ENCODE data around the gene GRK5.

GRK5 gene

GRCh38 chr10:119407254-119407777 lies 199.9 kb downstream of the GRK5 start:
- intact Hi-C loops (cut with DNase I) = no loop called here
- DNase-seq = peak in 1 of 10 donors; percentile 61

- intact Hi-C loops (cut with DNase I) = no loop called here
- DNase-seq = no peak
Measured at GRCh38 chr10:119408072-119408471, 200.7 kb downstream of the GRK5 start.

- intact Hi-C loops (cut with DNase I) = no loop called here
Measured at GRCh38 chr10:119408969-119409371, 201.6 kb downstream of the GRK5 start.

DNA sequence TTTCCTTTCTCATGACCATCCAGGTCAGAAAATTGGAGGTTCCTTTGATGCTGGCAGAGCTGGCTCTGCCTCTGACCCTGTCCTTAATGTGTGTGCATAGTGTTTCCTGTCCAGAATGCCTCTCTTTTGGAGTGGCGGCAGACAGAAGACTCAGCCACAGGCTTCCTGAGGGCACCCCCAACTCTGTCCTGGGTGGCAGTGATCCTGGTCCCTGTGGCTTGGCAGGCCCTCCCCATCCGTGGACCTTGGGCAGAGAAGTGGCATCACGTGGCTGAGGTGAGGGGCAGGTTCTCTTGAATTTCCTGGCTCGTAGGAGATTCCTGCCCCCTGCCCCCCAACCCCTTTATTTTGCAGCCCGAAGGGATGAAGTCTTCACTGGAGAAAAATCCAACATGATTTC lies 202.0 kb downstream of the GRK5 start:
- peak in 1 of 10 donors; percentile 53 for DNase-seq
- intact Hi-C loops (cut with DNase I) = no loop called here

More at GRCh38 chr10:119408969-119409371, 201.6 kb downstream of the GRK5 start:
- no peak for DNase-seq

DNA sequence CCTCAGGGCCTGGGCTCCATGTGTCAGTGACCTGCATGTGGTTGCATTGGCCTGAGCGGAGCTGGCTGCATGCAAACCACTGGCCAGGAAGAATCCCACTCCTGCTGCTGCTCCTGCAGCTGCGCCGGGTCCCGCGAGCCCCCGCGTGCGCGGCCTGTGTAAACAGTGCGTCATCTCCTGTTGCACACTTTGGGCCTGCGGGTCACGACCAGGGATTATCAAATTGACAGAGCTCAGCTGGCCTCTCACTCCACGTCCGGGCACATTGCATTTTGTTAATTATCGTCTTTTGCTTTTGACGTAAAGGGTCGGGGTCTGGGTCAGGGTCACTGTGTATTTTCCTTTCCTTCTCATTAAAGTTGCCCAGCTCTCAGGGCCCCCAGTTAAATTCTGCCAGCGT lies 202.5 kb downstream of the GRK5 start:
- intact Hi-C loops (cut with DNase I) = no loop called here

GRCh38 chr10:119410361-119411116 lies 203.2 kb downstream of the GRK5 start:
- intact Hi-C loops (cut with DNase I) = no loop called here

More for the DNA sequence above, 202.5 kb downstream of the GRK5 start:
- DNase-seq = peak in 1 of 10 donors; percentile 81

GRCh38 chr10:119412244-119413092 lies 205.1 kb downstream of the GRK5 start:
- intact Hi-C loops (cut with DNase I) = no loop called here
- peak in 8 of 10 donors; percentile 20 to 92 (median 43) for DNase-seq

More at GRCh38 chr10:119410361-119411116, 203.2 kb downstream of the GRK5 start:
- peak in 2 of 10 donors; percentile 25 to 49 for DNase-seq

- peak in 1 of 10 donors; percentile 25 for DNase-seq
- intact Hi-C loops (cut with DNase I) = no loop called here
Measured at GRCh38 chr10:119413093-119413453, 205.7 kb downstream of the GRK5 start.

DNA sequence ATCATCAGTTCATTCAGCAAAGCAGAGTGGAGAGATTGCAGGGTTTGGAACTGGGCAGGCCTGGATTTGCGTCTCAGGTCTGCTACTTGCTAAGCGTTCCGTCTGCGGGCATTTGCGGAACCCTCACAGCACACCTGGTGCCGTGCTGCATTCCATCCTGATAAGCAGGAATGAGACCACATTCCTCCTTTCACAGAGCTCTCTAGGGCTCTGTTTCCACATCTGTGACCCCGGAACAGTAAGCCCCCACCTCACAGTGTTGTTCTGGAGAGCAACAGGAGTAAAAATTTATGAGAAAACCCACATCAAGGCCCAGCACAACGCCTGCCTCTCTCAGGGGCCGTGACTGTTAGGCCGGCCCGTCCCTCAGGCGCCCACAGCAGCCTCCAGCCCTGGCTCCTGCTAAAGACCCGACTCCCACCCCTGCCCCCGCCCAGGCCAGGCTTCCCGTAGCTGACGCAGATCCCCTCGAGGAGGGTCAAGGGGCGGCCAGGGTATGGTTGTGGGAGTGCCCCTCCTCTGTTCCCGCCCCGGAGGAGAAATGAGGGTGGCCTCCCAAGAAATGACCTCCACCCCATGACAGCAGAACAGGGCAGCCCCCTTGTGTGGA lies 206.2 kb downstream of the GRK5 start:
- DNase-seq = peak in 1 of 10 donors; percentile 44
- intact Hi-C loops (cut with DNase I) = no loop called here

DNA sequence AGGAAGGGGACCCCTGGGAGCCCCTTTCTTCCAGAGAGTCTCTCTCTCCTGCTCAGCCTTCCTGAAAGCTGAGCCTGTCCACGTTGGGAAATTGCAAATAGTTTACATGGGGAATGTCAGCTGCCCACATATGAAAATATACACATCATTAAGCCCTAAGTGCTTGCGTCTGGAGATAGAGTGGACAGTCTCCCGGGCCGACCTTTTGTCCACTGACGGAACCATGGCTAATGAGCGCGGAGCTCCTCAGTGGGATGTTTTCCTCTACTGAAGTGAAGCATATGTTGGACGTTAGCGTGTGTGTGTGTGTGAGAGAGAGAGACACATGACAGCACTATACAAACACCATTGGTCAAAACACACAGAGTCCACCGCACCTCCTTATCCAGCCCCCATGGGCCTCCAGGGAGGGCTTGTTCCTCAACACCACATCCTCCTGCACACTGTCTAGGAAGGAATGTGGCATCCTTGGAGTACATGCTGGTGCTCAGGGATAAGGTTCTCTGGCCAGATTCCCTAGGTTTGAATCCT lies 206.8 kb downstream of the GRK5 start:
- intact Hi-C loops (cut with DNase I) = no loop called here
- peak in 1 of 10 donors; percentile 58 for DNase-seq

DNA sequence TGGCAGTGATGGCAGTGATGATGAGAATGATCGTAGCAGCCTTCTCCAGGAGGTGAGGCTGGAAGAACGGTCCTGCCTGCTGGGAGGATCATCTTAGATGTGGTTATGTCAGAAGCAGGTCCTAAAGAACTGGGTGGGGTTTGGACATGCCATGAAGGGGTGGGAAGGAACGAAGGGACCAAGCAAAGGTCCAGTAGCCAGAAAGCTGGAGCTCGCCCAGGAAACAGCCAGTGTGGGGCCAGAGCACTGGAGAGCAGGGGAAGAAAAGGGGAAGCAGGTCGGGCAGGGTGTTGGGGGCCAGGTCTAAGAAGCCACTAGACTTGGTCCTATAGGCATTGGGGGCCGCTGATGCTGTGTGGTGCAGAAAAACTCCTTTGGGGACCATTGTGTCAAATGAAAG lies 207.8 kb downstream of the GRK5 start:
- intact Hi-C loops (cut with DNase I) = no loop called here
- peak in 1 of 10 donors; percentile 59 for DNase-seq

DNA sequence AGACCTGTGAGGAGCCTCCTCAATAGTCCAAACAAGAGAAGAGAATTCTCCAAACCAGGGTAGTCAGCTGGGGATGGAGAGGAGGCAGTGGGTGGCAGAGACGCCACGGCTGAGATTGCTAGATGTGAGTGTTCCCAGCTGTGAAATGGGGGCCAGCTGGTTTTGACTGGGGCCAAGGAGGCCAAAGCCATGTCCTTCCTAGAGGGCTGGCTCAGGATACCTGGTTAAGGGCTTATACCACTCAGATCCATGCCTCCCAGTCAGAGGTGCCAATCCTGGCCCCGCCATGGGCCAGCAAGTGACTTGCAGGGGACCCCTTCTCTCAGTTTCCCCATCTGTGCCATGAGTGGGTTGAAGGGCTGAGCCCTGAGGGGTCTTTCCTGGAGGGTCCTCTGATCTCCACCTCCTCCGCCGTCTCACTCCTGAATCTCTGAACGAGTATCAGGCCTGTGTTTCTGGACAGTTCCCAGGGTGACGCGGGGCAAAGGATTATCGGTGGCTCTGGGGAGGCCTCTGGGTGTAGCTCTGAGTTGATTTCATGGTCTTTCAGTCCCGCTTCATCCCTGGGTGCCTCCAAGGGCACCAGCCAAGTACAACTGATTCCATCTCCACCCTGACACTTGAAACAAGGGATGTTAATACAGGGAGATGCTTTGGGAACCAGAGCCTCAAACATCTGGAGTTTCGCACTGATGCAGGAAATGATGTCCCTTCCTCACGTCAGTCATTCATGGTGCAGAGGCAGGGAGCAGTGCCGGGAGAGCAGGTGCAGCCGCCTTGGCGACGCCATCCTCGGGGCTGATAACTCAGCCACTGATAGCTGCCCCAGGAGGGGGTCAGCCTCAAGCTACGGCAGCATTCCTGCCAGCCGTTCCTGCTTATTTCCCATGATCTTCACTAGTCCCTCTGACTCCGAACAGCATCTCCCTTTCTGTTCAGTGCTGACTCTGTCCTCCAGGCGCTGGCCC lies 208.4 kb downstream of the GRK5 start:
- peak in 1 of 10 donors; percentile 67 for DNase-seq
- intact Hi-C loops (cut with DNase I) = loop anchor here (2.0 kb wide), 1 partner anchor 217 kb away; no protein-coding TSS in a partner anchor

- intact Hi-C loops (cut with DNase I) = loop anchor here (2.0 kb wide), 1 partner anchor 218 kb away; no protein-coding TSS in a partner anchor
- peak; percentile 18 to 92 (median 52) for DNase-seq
Measured at GRCh38 chr10:119416855-119417254, 209.5 kb downstream of the GRK5 start.

- intact Hi-C loops (cut with DNase I) = loop anchor here (2.0 kb wide), 1 partner anchor 219 kb away; no protein-coding TSS in a partner anchor
- DNase-seq = peak in 2 of 10 donors; percentile 30 to 44
Measured at GRCh38 chr10:119417852-119418251, 210.5 kb downstream of the GRK5 start.

GRCh38 chr10:119418362-119418761 lies 211.0 kb downstream of the GRK5 start:
- intact Hi-C loops (cut with DNase I) = no loop called here
- peak in 2 of 10 donors; percentile 36 to 73 for DNase-seq

DNA sequence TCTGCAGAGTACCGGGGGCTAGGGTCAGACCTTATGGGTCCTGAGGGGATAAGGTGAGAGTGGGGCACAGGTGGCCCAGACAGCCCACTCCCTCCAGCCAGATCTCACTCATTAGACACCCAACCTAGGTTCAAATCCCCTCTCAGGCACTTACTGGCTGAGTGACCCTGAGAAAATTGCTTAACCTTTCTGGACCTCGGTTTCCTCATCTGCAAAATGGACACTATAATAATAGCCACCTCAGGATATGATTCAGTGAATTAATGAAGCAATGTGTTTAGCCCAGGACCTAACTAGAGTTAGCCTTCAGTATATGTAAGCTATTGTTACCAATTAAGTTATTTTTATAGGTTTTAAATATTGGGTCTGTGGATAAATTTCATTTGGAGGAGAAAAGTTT lies 212.6 kb downstream of the GRK5 start:
- DNase-seq = peak in 1 of 10 donors; percentile 25
- intact Hi-C loops (cut with DNase I) = no loop called here

DNA sequence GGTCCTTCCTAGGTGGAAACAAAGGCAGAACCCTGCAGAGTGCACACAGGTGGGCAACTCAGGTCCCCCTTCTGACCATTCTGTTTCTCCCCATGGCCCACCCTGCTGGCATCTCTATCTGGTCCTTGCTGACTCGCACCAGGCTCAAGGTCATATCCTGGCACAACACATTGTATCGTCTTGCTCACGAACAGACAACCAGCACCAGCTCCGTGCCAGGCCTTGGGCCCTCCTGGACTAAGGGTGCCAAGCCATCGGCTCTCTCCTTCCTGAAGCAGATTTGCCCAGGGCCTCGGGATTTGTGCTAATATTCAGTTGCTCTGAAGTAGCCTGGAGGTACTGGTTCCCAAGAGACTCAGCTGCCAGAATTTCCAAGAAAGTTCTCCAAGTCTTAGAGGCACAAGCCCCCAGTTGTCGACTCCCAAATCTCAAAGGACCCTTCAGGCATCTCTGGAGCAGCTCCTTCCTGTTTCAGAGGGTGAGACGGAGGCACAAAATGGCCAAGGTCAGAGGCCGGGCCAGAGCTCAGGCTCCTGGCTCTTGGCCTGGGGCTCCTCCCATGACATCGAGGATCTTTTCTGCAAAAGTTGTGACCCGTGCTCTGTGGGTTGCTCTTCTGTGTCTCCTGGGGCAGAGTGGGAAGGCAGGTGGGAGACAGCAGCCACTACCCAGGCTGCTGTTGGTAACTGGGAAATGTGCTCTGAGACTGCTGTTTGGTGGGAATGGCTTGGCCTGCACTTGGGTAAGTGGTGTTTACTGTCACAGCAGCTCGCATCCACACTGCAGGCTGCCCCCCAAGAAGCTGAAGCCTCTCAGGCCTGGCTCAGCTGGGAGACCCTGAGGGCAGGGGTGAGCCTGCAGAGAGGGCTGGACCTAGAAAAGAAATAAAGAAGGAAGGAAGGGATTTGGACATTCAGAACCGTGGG lies 213.8 kb downstream of the GRK5 start:
- peak in 2 of 10 donors; percentile 26 to 65 for DNase-seq
- intact Hi-C loops (cut with DNase I) = no loop called here
